Measurements from ENCODE around the gene SLC9A3.

SLC9A3 gene

DNA sequence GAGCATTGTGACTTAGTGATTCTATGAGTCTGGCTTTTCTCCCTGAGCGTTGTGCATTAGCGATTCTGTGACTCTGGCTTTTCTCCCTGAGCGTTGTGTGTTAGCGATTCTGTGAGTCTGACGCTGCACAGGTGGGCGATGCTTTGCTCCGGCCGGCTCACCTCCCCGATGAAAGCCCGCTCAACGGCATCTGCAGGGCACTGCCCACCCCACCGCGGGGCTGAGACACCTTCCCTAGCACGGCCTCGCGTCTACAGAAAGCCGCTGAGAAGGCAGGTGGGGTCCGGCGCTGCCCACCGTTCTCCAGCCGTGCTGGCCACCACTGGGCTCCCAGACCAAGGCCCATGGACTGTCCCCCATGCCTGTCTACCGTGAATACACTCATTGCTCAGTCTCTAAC is 12.8 kb upstream of the SLC9A3 start:
- H4K8ac ChIP-seq (ENCODE audit: low read depth, low read length), result no peak overlapping the region
- H2BK5ac ChIP-seq (ENCODE audit: low read depth, low read length, poor library complexity), result no peak overlapping the region
- no peak for DNase-seq
- no peak overlapping the region for H3K4ac ChIP-seq (ENCODE audit: low read depth, low read length)
- no peaks in the 10 kb centered on the region for H3K36me3 ChIP-seq (ENCODE audit: control insufficient read depth in 1 of 2, insufficient read depth in 2 of 2, low read length in 2 of 2)
- no peak overlapping the region for H3K18ac ChIP-seq (ENCODE audit: low read length)
- no peak overlapping the region for H3K4me2 ChIP-seq (ENCODE audit: low read length)
- peaks cover 0 to 4% of the 10 kb centered on the region in 2 experiments for H3K4me1 ChIP-seq (ENCODE audit: control insufficient read depth in 1 of 2, insufficient read depth in 2 of 2, low read length in 2 of 2)
- no peak overlapping the region for H2AK5ac ChIP-seq (ENCODE audit: low read length)
- H3K9ac ChIP-seq (ENCODE audit: low read length), result no peak overlapping the region
- no peak overlapping the region for H2AFZ ChIP-seq (ENCODE audit: insufficient read depth, low read length, poor library complexity)
- H2BK120ac ChIP-seq (ENCODE audit: insufficient read depth, low read length, poor library complexity), result no peak overlapping the region
- H3K27me3 ChIP-seq (ENCODE audit: insufficient read depth, low read length), result no peaks in the 10 kb centered on the region
- H4K12ac ChIP-seq (ENCODE audit: low read depth, low read length), result no peak overlapping the region
- H3K79me2 ChIP-seq (ENCODE audit: control insufficient read depth, insufficient read depth, low read length, poor library complexity), result no peaks in the 10 kb centered on the region
- H3K23ac ChIP-seq (ENCODE audit: low read length), result no peak overlapping the region
- no peak overlapping the region for H3K4me3 ChIP-seq (ENCODE audit: low read depth, low read length)
- no peaks in the 10 kb centered on the region for H3K79me1 ChIP-seq (ENCODE audit: low read length)
- H2BK12ac ChIP-seq (ENCODE audit: low read length), result no peak overlapping the region
- WGBS (ENCODE audit: extremely low coverage, insufficient coverage, insufficient read length), result no CpG with 5 or more reads among the region's 22 CpGs
- H3K14ac ChIP-seq (ENCODE audit: low read length), result no peak overlapping the region
- H3K9me3 ChIP-seq (ENCODE audit: insufficient read depth, low read depth, low read length), result peaks cover 4% of the 10 kb centered on the region
- no peak overlapping the region for H3K27ac ChIP-seq (ENCODE audit: low read depth, low read length)
- no peak overlapping the region for H4K91ac ChIP-seq (ENCODE audit: low read depth, low read length)

DNA sequence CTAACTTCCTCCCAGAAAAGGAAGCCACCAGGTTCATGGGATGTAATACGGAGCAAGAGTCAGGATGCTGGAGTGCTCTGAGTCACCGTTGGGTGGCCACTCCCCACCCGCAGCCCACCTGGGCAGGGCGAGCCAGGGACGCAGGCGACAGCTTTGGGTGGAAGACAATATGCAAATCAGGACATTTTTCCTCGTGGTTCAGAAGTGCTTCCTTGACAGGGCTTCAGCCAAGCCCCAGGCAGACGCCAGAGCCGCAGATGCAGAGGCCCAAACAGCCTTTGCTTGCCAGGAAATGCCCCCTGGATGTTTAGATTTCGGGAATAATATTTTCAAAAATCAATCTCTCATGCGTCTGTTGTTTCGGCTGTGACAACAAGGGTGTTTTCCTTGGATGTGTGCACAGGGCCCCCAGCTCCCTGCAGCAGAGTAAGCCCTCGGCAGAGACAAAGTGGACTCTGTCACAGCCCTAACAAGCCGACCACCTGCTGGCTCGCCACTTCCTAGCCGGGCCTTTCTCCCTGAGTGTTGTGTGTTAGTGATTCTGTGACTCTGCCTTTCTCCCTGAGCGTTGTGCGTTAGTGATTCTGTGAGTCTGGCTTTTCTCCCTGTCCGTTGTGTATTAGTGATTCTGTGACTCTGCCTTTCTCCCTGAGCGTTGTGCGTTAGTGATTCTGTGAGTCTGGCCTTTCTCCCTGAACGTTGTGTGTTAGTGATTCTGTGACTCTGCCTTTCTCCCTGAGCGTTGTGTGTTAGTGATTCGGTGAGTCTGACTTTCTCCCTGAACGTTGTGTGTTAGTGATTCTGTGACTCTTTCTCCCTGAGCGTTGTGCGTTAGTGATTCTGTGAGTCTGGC is 11.8 kb upstream of the SLC9A3 start:
- no peak for DNase-seq
- no peaks in the 10 kb centered on the region for H3K79me1 ChIP-seq (ENCODE audit: low read length)
- no peak overlapping the region for H3K9ac ChIP-seq (ENCODE audit: low read length)
- H2AK5ac ChIP-seq (ENCODE audit: low read length), result no peak overlapping the region
- H2AFZ ChIP-seq (ENCODE audit: insufficient read depth, low read length, poor library complexity), result no peak overlapping the region
- H3K23ac ChIP-seq (ENCODE audit: low read length), result no peak overlapping the region
- no peak overlapping the region for H3K14ac ChIP-seq (ENCODE audit: low read length)
- no peaks in the 10 kb centered on the region for H3K79me2 ChIP-seq (ENCODE audit: control insufficient read depth, insufficient read depth, low read length, poor library complexity)
- no peak overlapping the region for H3K4me3 ChIP-seq (ENCODE audit: low read depth, low read length)
- no CpG with 5 or more reads among the region's 27 CpGs for WGBS (ENCODE audit: extremely low coverage, insufficient coverage, insufficient read length)
- H4K8ac ChIP-seq (ENCODE audit: low read depth, low read length), result no peak overlapping the region
- H3K9me3 ChIP-seq (ENCODE audit: insufficient read depth, low read depth, low read length), result peaks cover 4% of the 10 kb centered on the region
- no peak overlapping the region for H4K91ac ChIP-seq (ENCODE audit: low read depth, low read length)
- H3K18ac ChIP-seq (ENCODE audit: low read length), result no peak overlapping the region
- no peak overlapping the region for H3K4me2 ChIP-seq (ENCODE audit: low read length)
- H3K27ac ChIP-seq (ENCODE audit: low read depth, low read length), result no peak overlapping the region
- H2BK12ac ChIP-seq (ENCODE audit: low read length), result no peak overlapping the region
- no peak overlapping the region for H2BK120ac ChIP-seq (ENCODE audit: insufficient read depth, low read length, poor library complexity)
- peaks cover 2% of the 10 kb centered on the region for H3K27me3 ChIP-seq (ENCODE audit: insufficient read depth, low read length)
- no peaks in the 10 kb centered on the region for H3K36me3 ChIP-seq (ENCODE audit: control insufficient read depth in 1 of 2, insufficient read depth in 2 of 2, low read length in 2 of 2)
- no peak overlapping the region for H4K12ac ChIP-seq (ENCODE audit: low read depth, low read length)
- no peak overlapping the region for H2BK5ac ChIP-seq (ENCODE audit: low read depth, low read length, poor library complexity)
- no peak overlapping the region for H3K4ac ChIP-seq (ENCODE audit: low read depth, low read length)
- peaks cover 0 to 4% of the 10 kb centered on the region in 2 experiments for H3K4me1 ChIP-seq (ENCODE audit: control insufficient read depth in 1 of 2, insufficient read depth in 2 of 2, low read length in 2 of 2)

- no peak overlapping the region for H2AFZ ChIP-seq (ENCODE audit: insufficient read depth, low read length, poor library complexity)
- no peaks in the 10 kb centered on the region for H3K79me2 ChIP-seq (ENCODE audit: control insufficient read depth, insufficient read depth, low read length, poor library complexity)
- H3K36me3 ChIP-seq (ENCODE audit: control insufficient read depth in 1 of 2, insufficient read depth in 2 of 2, low read length in 2 of 2), result no peaks in the 10 kb centered on the region
- H3K9ac ChIP-seq (ENCODE audit: low read length), result no peak overlapping the region
- H3K4me2 ChIP-seq (ENCODE audit: low read length), result no peak overlapping the region
- H4K8ac ChIP-seq (ENCODE audit: low read depth, low read length), result no peak overlapping the region
- H3K4me1 ChIP-seq (ENCODE audit: control insufficient read depth in 1 of 2, insufficient read depth in 2 of 2, low read length in 2 of 2), result peaks cover 0 to 4% of the 10 kb centered on the region in 2 experiments
- no peak overlapping the region for H2BK12ac ChIP-seq (ENCODE audit: low read length)
- no peak overlapping the region for H3K23ac ChIP-seq (ENCODE audit: low read length)
- H3K27me3 ChIP-seq (ENCODE audit: insufficient read depth, low read length), result peaks cover 2% of the 10 kb centered on the region
- no peak overlapping the region for H3K14ac ChIP-seq (ENCODE audit: low read length)
- no peak for DNase-seq
- no peak overlapping the region for H3K4ac ChIP-seq (ENCODE audit: low read depth, low read length)
- no peak overlapping the region for H3K18ac ChIP-seq (ENCODE audit: low read length)
- no peak overlapping the region for H2BK120ac ChIP-seq (ENCODE audit: insufficient read depth, low read length, poor library complexity)
- WGBS (ENCODE audit: extremely low coverage, insufficient coverage, insufficient read length), result no CpG with 5 or more reads among the region's 41 CpGs
- peaks cover 4% of the 10 kb centered on the region for H3K9me3 ChIP-seq (ENCODE audit: insufficient read depth, low read depth, low read length)
- H3K79me1 ChIP-seq (ENCODE audit: low read length), result no peaks in the 10 kb centered on the region
- no peak overlapping the region for H2AK5ac ChIP-seq (ENCODE audit: low read length)
- H4K91ac ChIP-seq (ENCODE audit: low read depth, low read length), result no peak overlapping the region
- H3K4me3 ChIP-seq (ENCODE audit: low read depth, low read length), result no peak overlapping the region
- H4K12ac ChIP-seq (ENCODE audit: low read depth, low read length), result no peak overlapping the region
- no peak overlapping the region for H3K27ac ChIP-seq (ENCODE audit: low read depth, low read length)
- H2BK5ac ChIP-seq (ENCODE audit: low read depth, low read length, poor library complexity), result no peak overlapping the region
Measured at GRCh38 chr5:534743-535671, 10.8 kb upstream of the SLC9A3 start.

- Histone ChIP-seq H4K12ac (ENCODE audit: low read depth, low read length) (no peak overlapping the region), H3K23ac (ENCODE audit: low read length) (no peak overlapping the region)
Measured at GRCh38 chr5:533955-534742, 9.9 kb upstream of the SLC9A3 start.

More at GRCh38 chr5:533955-534742, 9.9 kb upstream of the SLC9A3 start:
- no peak overlapping the region for H4K8ac ChIP-seq (ENCODE audit: low read depth, low read length)
- H2BK12ac ChIP-seq (ENCODE audit: low read length), result no peak overlapping the region
- H2BK5ac ChIP-seq (ENCODE audit: low read depth, low read length, poor library complexity), result no peak overlapping the region
- no peak overlapping the region for H2AFZ ChIP-seq (ENCODE audit: insufficient read depth, low read length, poor library complexity)
- no peak overlapping the region for H3K27ac ChIP-seq (ENCODE audit: low read depth, low read length)
- peaks cover 0 to 4% of the 10 kb centered on the region in 2 experiments for H3K4me1 ChIP-seq (ENCODE audit: control insufficient read depth in 1 of 2, insufficient read depth in 2 of 2, low read length in 2 of 2)
- no peaks in the 10 kb centered on the region for H3K79me1 ChIP-seq (ENCODE audit: low read length)
- H3K9me3 ChIP-seq (ENCODE audit: insufficient read depth, low read depth, low read length), result peaks cover 4% of the 10 kb centered on the region
- no peaks in the 10 kb centered on the region for H3K79me2 ChIP-seq (ENCODE audit: control insufficient read depth, insufficient read depth, low read length, poor library complexity)
- no peak overlapping the region for H3K4me2 ChIP-seq (ENCODE audit: low read length)
- peaks cover 3% of the 10 kb centered on the region for H3K27me3 ChIP-seq (ENCODE audit: insufficient read depth, low read length)
- no CpG with 5 or more reads among the region's 36 CpGs for WGBS (ENCODE audit: extremely low coverage, insufficient coverage, insufficient read length)
- no peak overlapping the region for H3K4ac ChIP-seq (ENCODE audit: low read depth, low read length)
- H2AK5ac ChIP-seq (ENCODE audit: low read length), result no peak overlapping the region
- H2BK120ac ChIP-seq (ENCODE audit: insufficient read depth, low read length, poor library complexity), result no peak overlapping the region
- no peak overlapping the region for H3K18ac ChIP-seq (ENCODE audit: low read length)
- H3K4me3 ChIP-seq (ENCODE audit: low read depth, low read length), result no peak overlapping the region
- H4K91ac ChIP-seq (ENCODE audit: low read depth, low read length), result no peak overlapping the region
- H3K9ac ChIP-seq (ENCODE audit: low read length), result no peak overlapping the region
- no peak overlapping the region for H3K14ac ChIP-seq (ENCODE audit: low read length)
- no peak for DNase-seq
- no peaks in the 10 kb centered on the region for H3K36me3 ChIP-seq (ENCODE audit: control insufficient read depth in 1 of 2, insufficient read depth in 2 of 2, low read length in 2 of 2)
